Vagina (tissue), 2 donors: Measurements from ENCODE around the gene CCDC83. TPM values are rescaled to one million over a fixed set of nuclear protein-coding genes. Genes with fewer than 3 reads are reported as not detected.
"Not testable (repeated sequence)": the region's sequence is repeated elsewhere in the genome, so short reads cannot be mapped to it uniquely, and the experiment has no call there.

Experiments
- DNase-seq, 2 donors: peaks; one replicate each; pipeline ENCODE4 v3.0.0-alpha.2; 2017; ENCODE audit errors: extremely low spot score in 2 of 2
- H3K27ac ChIP-seq: fragments of 200-600 bp; sonication (generic); one replicate; pipeline ENCODE4 v1.5.1; 2019
- H3K27me3 ChIP-seq: fragments of 200-600 bp; sonication (generic); one replicate; pipeline ENCODE4 v1.5.1; 2019
- H3K36me3 ChIP-seq, 2 donors: fragments of 200-600 bp; sonication (generic); one replicate each; pipeline ENCODE4 v1.5.1; 2017 to 2019
- H3K4me1 ChIP-seq: fragments of 200-600 bp; sonication (generic); one replicate; pipeline ENCODE4 v1.5.1; 2019
- H3K4me3 ChIP-seq, 2 donors: fragments of 200-600 bp; sonication (generic); 1 replicate in 1 of 2; 2 replicates in 1 of 2; pipeline ENCODE4 v1.5.1; 2016 to 2019
- H3K9me3 ChIP-seq: fragments of 200-600 bp; sonication (generic); one replicate; pipeline ENCODE4 v1.5.1; 2019
- CTCF ChIP-seq, 3 experiments: fragments of 450-650 bp in 2 of 3; fragments of 200-600 bp in 1 of 3; sonication (generic) in 1 of 3; IDR thresholded peaks; one replicate each; pipeline ENCODE4 v1.5.1; 2017 to 2019; ENCODE audit warnings: antibody characterized with exemption in 3 of 3, mild to moderate bottlenecking in 2 of 3, moderate library complexity in 2 of 3
- POLR2A ChIP-seq, 2 donors: fragments of 450-650 bp; IDR thresholded peaks; one replicate each; pipeline ENCODE4 v1.6.1; 2017; ENCODE audit warnings: antibody characterized with exemption in 2 of 2, mild to moderate bottlenecking in 2 of 2, moderate library complexity in 2 of 2
- POLR2AphosphoS5 ChIP-seq, 2 donors: sonication (generic); formaldehyde crosslinking; IDR thresholded peaks; one replicate each; pipeline ENCODE4 v1.9.0; 2017; ENCODE audit warnings: antibody characterized with exemption in 2 of 2, mild to moderate bottlenecking in 2 of 2, low read depth in 1 of 2; ENCODE audit not compliant: insufficient read depth in 1 of 2
- intact Hi-C: fragments of 100-400 bp; cut with DNase I; formaldehyde crosslinking; loops from one replicate; pipeline ENCODE4 v1.15.1; 2023
- total RNA-seq: library from RNA; depleted of rRNA; stranded (reverse); fragments of >200 nt; gene quantifications from one replicate; pipeline ENCODE4 v1.2.3, GENCODE V29; 2016

Gene CCDC83
- total RNA-seq, 1 donor from 2014 or later, result not detected

GRCh38 chr11:85844439-85845123, 10.6 kb upstream of the CCDC83 start:
- H3K9me3 ChIP-seq, result no peaks in the 10 kb centered on the region
- TF ChIP-seq POLR2A (IDR thresholded peaks at IDR 0.05) (no peak), CTCF (IDR thresholded peaks at IDR 0.05) (no peak), POLR2AphosphoS5 (IDR thresholded peaks at IDR 0.05; ENCODE audit: insufficient read depth in 1 of 2, low read depth in 1 of 2) (no peak)
- H3K4me3 ChIP-seq, result no peak overlapping the region
- H3K4me1 ChIP-seq, result no peaks in the 10 kb centered on the region
- H3K27me3 ChIP-seq, result no peaks in the 10 kb centered on the region
- H3K36me3 ChIP-seq, result no peaks in the 10 kb centered on the region
- intact Hi-C loops, result no loop called here
- no peak for DNase-seq
- H3K27ac ChIP-seq, result no peak overlapping the region

- Histone ChIP-seq H3K36me3 (no peaks in the 10 kb centered on the region), H3K4me3 (no peak overlapping the region), H3K27me3 (no peaks in the 10 kb centered on the region), H3K9me3 (no peaks in the 10 kb centered on the region), H3K4me1 (no peaks in the 10 kb centered on the region), H3K27ac (no peak overlapping the region)
- intact Hi-C loops, result no loop called here
- no peak for DNase-seq
- no peak for TF ChIP-seq POLR2A (IDR thresholded peaks at IDR 0.05)
- no peak for TF ChIP-seq POLR2AphosphoS5 (IDR thresholded peaks at IDR 0.05; ENCODE audit: insufficient read depth in 1 of 2, low read depth in 1 of 2)
- TF ChIP-seq CTCF (IDR thresholded peaks at IDR 0.05), result no peak
Observed at GRCh38 chr11:85845124-85845631, 10.0 kb upstream of the CCDC83 start.

- intact Hi-C loops, result no loop called here
- H3K27me3 ChIP-seq, result no peaks in the 10 kb centered on the region
- no peaks in the 10 kb centered on the region for H3K9me3 ChIP-seq
- TF ChIP-seq CTCF (IDR thresholded peaks at IDR 0.05) (no peak), POLR2AphosphoS5 (IDR thresholded peaks at IDR 0.05; ENCODE audit: insufficient read depth in 1 of 2, low read depth in 1 of 2) (no peak), POLR2A (IDR thresholded peaks at IDR 0.05) (no peak)
- H3K27ac ChIP-seq, result no peak overlapping the region
- peaks cover 3% of the 10 kb centered on the region for H3K4me1 ChIP-seq
- DNase-seq, result no peak
- no peak overlapping the region for H3K4me3 ChIP-seq
- no peaks in the 10 kb centered on the region for H3K36me3 ChIP-seq
Observed at GRCh38 chr11:85847436-85847835, 7.7 kb upstream of the CCDC83 start.

- H3K4me1 ChIP-seq, result peaks cover 6% of the 10 kb centered on the region
- no peaks in the 10 kb centered on the region for H3K9me3 ChIP-seq
- H3K27me3 ChIP-seq, result no peaks in the 10 kb centered on the region
- H3K4me3 ChIP-seq, result no peak overlapping the region
- intact Hi-C loops, result no loop called here
- DNase-seq, result no peak
- no peaks in the 10 kb centered on the region for H3K36me3 ChIP-seq
- TF ChIP-seq CTCF (IDR thresholded peaks at IDR 0.05), result no peak
- no peak for TF ChIP-seq POLR2A (IDR thresholded peaks at IDR 0.05)
- TF ChIP-seq POLR2AphosphoS5 (IDR thresholded peaks at IDR 0.05; ENCODE audit: insufficient read depth in 1 of 2, low read depth in 1 of 2), result no peak
- no peak overlapping the region for H3K27ac ChIP-seq
Observed at GRCh38 chr11:85848006-85848405, 7.2 kb upstream of the CCDC83 start.

GRCh38 chr11:85848556-85848955, 6.6 kb upstream of the CCDC83 start:
- intact Hi-C loops, result no loop called here
- peaks cover 6% of the 10 kb centered on the region for H3K4me1 ChIP-seq
- TF ChIP-seq POLR2A (IDR thresholded peaks at IDR 0.05), result no peak
- no peak for TF ChIP-seq CTCF (IDR thresholded peaks at IDR 0.05)
- no peak for TF ChIP-seq POLR2AphosphoS5 (IDR thresholded peaks at IDR 0.05; ENCODE audit: insufficient read depth in 1 of 2, low read depth in 1 of 2)
- no peaks in the 10 kb centered on the region for H3K9me3 ChIP-seq
- H3K27ac ChIP-seq, result no peak overlapping the region
- no peak overlapping the region for H3K4me3 ChIP-seq
- DNase-seq, result no peak
- H3K36me3 ChIP-seq, result no peaks in the 10 kb centered on the region
- no peaks in the 10 kb centered on the region for H3K27me3 ChIP-seq

- H3K4me1 ChIP-seq, result peaks cover 20% of the 10 kb centered on the region
- H3K4me3 ChIP-seq, H3K9me3 ChIP-seq, intact Hi-C loops, H3K27ac ChIP-seq, H3K36me3 ChIP-seq, H3K27me3 ChIP-seq, DNase-seq: not testable (repeated sequence)
Observed at GRCh38 chr11:85852754-85853153, 2.4 kb upstream of the CCDC83 start.

- H3K36me3 ChIP-seq, intact Hi-C loops, H3K9me3 ChIP-seq, H3K27me3 ChIP-seq, H3K27ac ChIP-seq, H3K4me3 ChIP-seq, DNase-seq: not testable (repeated sequence)
- peaks cover 20% of the 10 kb centered on the region for H3K4me1 ChIP-seq
Observed at GRCh38 chr11:85853541-85853940, 1.6 kb upstream of the CCDC83 start.
